Progenitor cell of endocrine pancreas (in vitro differentiated cells): ENCODE results near the gene PTPRR. TPM values are rescaled to one million over a fixed set of nuclear protein-coding genes. Genes with fewer than 3 reads are reported as not detected.

Experiments
- DNase-seq: peaks from one replicate; pipeline ENCODE4 v3.0.0; 2021; ENCODE audit warnings: low spot score; ENCODE audit not compliant: unreplicated experiment
- H3K27ac Mint-ChIP-seq: 2 replicates; pipeline ENCODE4 v1.8.0; 2021; ENCODE audit warnings: mild to moderate bottlenecking, moderate library complexity, mixed read lengths
- H3K27me3 Mint-ChIP-seq: 2 replicates; pipeline ENCODE4 v1.8.0; 2021; ENCODE audit warnings: mixed read lengths
- H3K36me3 Mint-ChIP-seq: 2 replicates; pipeline ENCODE4 v1.8.0; 2022; ENCODE audit warnings: mixed read lengths; ENCODE audit not compliant: insufficient read depth
- H3K4me1 Mint-ChIP-seq: 2 replicates; pipeline ENCODE4 v1.8.0; 2021; ENCODE audit warnings: low read depth, mixed read lengths
- H3K4me3 Mint-ChIP-seq: 2 replicates; pipeline ENCODE4 v1.8.0; 2021; ENCODE audit warnings: low read depth, mild to moderate bottlenecking, moderate library complexity, mixed read lengths
- H3K9me3 Mint-ChIP-seq: 2 replicates; pipeline ENCODE4 v1.8.0; 2021; ENCODE audit warnings: low read depth, mixed read lengths
- CTCF ChIP-seq: fragments of 200-600 bp; sonication (generic); IDR thresholded peaks from one replicate; pipeline ENCODE4 v1.5.0; 2021; ENCODE audit warnings: antibody characterized with exemption, mild to moderate bottlenecking; ENCODE audit not compliant: unreplicated experiment
- total RNA-seq: library from RNA; stranded (reverse); gene quantifications from 2 replicates; pipeline ENCODE4 v1.2.1, GENCODE V29; 2021

Gene PTPRR
- total RNA-seq, 1 donor from 2014 or later = 0.38 TPM

- Mint-ChIP-seq H3K4me1 (peaks cover 4% of the 10 kb centered on the region), H3K36me3 (no peaks in the 10 kb centered on the region), H3K27me3 (peaks cover 12% of the 10 kb centered on the region), H3K4me3 (no peak overlapping the region), H3K27ac (no peak overlapping the region), H3K9me3 (no peaks in the 10 kb centered on the region)
- TF ChIP-seq CTCF = no peak
- DNase-seq = no peak
Measured at GRCh38 chr12:70640901-70641300, 279.6 kb downstream of the PTPRR start.

GRCh38 chr12:70639535-70639934 is 281.0 kb downstream of the PTPRR start:
- Mint-ChIP-seq H3K27me3 (peaks cover 10% of the 10 kb centered on the region), H3K4me1 (peaks cover 6% of the 10 kb centered on the region), H3K27ac (no peak overlapping the region), H3K9me3 (no peaks in the 10 kb centered on the region), H3K4me3 (no peak overlapping the region), H3K36me3 (no peaks in the 10 kb centered on the region)
- no peak for TF ChIP-seq CTCF
- DNase-seq = no peak

GRCh38 chr12:70638639-70639360 is 281.7 kb downstream of the PTPRR start:
- Mint-ChIP-seq H3K27me3 (peaks cover 10% of the 10 kb centered on the region), H3K4me3 (no peak overlapping the region), H3K4me1 (peaks cover 7% of the 10 kb centered on the region), H3K27ac (no peak overlapping the region), H3K9me3 (no peaks in the 10 kb centered on the region), H3K36me3 (no peaks in the 10 kb centered on the region)
- no peak for TF ChIP-seq CTCF
- no peak for DNase-seq

GRCh38 chr12:70637303-70638085 is 283.0 kb downstream of the PTPRR start, which contains the start of gene PTPRB:
Gene PTPRB (minus strand): TSS chr12:70637429. CDS start chr12:70637395, 34 bp downstream.
- DNase-seq = no peak
- Mint-ChIP-seq H3K4me3 (no peak within 1 kb of the TSS), H3K27me3 (peaks cover 10% of the 10 kb centered on the region), H3K36me3 (no peaks in the 10 kb centered on the region), H3K4me1 (peaks cover 7% of the 10 kb centered on the region), H3K9me3 (no peaks in the 10 kb centered on the region), H3K27ac (no peak within 1 kb of the TSS)
- TF ChIP-seq CTCF = no peak

GRCh38 chr12:70635755-70636154 is 284.8 kb downstream of the PTPRR start:
- H3K4me3 Mint-ChIP-seq = no peak overlapping the region
- no peak overlapping the region for H3K27ac Mint-ChIP-seq
- no peaks in the 10 kb centered on the region for H3K36me3 Mint-ChIP-seq
- peaks cover 3% of the 10 kb centered on the region for H3K4me1 Mint-ChIP-seq
- peaks cover 6% of the 10 kb centered on the region for H3K27me3 Mint-ChIP-seq
- DNase-seq = no peak
- TF ChIP-seq CTCF = no peak
- no peaks in the 10 kb centered on the region for H3K9me3 Mint-ChIP-seq
